Measurements from ENCODE around the gene CCR7.

Gene CCR7

DNA sequence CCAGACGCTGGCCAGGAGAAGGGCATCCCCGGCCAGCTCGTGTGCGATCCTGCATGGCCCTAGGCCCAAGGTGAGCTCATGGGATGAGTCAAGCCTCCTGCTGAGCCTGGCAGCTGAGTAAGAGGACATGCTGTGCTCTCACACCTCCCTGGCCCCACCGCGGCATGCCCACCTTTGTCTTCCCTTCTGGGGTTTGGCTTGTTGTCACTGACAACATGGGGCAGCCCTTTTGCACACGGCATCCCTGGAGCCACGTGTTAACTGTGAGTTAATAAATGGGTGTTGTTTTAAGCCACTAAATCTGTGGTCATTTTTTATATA lies 55.0 kb downstream of the CCR7 start:
- H3K4me3 ChIP-seq (ENCODE audit: low read depth, low read length), result no peak overlapping the region
- peak; percentile 86 for DNase-seq (ENCODE audit: low read depth)
- TF ChIP-seq, protein P1, sequence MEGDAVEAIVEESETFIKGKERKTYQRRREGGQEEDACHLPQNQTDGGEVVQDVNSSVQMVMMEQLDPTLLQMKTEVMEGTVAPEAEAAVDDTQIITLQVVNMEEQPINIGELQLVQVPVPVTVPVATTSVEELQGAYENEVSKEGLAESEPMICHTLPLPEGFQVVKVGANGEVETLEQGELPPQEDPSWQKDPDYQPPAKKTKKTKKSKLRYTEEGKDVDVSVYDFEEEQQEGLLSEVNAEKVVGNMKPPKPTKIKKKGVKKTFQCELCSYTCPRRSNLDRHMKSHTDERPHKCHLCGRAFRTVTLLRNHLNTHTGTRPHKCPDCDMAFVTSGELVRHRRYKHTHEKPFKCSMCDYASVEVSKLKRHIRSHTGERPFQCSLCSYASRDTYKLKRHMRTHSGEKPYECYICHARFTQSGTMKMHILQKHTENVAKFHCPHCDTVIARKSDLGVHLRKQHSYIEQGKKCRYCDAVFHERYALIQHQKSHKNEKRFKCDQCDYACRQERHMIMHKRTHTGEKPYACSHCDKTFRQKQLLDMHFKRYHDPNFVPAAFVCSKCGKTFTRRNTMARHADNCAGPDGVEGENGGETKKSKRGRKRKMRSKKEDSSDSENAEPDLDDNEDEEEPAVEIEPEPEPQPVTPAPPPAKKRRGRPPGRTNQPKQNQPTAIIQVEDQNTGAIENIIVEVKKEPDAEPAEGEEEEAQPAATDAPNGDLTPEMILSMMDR (IDR thresholded peaks at IDR 0.05; ENCODE audit: low read depth, low read length, missing control alignments), result no peak
- in situ Hi-C loops (cut with HindIII; ENCODE audit: low sequenced_read_pairs), result no loop called here

- in situ Hi-C loops (cut with HindIII; ENCODE audit: low sequenced_read_pairs), result no loop called here
- DNase-seq (ENCODE audit: low read depth), result no peak
- H3K4me3 ChIP-seq (ENCODE audit: low read depth, low read length), result no peak overlapping the region
- TF ChIP-seq, protein P1 (IDR thresholded peaks at IDR 0.05; ENCODE audit: low read depth, low read length, missing control alignments), result no peak
These were observed 55.5 kb downstream of the CCR7 start for GRCh38 chr17:40509626-40510327.

DNA sequence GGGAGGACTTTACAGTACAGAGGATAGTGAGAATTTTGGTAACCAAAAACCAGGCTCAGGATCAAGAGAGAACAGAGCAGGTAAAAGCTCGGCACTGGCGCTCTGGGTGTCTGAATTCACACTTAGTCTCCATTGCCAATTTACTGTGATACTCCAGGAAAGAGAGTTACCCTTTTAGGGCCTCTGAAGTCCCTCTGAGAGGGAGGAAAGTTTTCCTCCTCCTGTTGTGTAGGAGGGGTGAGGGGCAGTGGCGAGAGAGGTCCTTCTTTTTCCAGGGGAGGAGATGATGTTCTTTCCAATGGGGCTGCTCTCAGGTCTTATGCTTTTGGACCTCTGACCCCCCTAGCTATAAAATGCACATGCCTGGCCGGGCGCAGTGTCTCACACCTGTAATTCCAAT lies 58.5 kb downstream of the CCR7 start:
- DNase-seq (ENCODE audit: low read depth), result no peak
- no peak overlapping the region for H3K4me3 ChIP-seq (ENCODE audit: low read depth, low read length)
- TF ChIP-seq, protein P1 (IDR thresholded peaks at IDR 0.05; ENCODE audit: low read depth, low read length, missing control alignments), result no peak
- in situ Hi-C loops (cut with HindIII; ENCODE audit: low sequenced_read_pairs), result no loop called here

Data from astrocyte of the cerebellum (primary cell).